Measurements from ENCODE around the gene FADS1.

FADS1 gene

DNA sequence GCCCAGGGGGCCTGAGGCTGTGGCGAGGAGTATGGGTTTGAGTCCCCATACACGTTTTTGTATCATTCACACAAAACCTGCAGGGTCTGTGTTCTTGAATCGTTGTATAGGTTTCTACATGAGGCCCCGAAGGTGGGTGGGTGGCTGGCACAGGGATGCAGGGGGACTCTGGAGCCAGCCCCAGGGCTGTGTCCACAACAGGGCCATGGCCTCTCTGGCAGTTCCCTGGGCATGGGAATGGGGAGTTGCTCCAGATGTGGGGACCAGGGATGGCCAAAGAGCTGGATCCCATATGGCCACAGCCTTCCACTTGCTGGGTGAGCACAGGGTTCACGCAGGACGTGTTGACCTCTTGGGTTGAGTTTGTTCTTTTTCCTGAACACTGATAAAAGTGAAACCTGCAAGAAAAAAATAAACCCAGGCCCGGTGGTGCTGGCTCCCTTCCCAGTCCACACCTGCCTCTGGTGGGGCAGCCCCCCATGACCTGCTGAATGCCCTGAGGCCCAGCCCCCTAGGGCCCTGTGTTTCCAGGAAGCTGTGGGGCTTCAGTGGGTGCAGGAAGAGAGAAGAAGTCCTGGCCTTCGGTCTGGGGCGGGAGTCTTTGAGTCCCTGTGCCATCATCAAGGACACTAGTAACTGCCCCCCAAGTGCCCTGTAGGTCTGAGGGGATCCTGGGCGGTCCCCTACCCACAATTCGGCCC lies 48.3 kb downstream of the FADS1 start:
- TF ChIP-seq, protein P1, sequence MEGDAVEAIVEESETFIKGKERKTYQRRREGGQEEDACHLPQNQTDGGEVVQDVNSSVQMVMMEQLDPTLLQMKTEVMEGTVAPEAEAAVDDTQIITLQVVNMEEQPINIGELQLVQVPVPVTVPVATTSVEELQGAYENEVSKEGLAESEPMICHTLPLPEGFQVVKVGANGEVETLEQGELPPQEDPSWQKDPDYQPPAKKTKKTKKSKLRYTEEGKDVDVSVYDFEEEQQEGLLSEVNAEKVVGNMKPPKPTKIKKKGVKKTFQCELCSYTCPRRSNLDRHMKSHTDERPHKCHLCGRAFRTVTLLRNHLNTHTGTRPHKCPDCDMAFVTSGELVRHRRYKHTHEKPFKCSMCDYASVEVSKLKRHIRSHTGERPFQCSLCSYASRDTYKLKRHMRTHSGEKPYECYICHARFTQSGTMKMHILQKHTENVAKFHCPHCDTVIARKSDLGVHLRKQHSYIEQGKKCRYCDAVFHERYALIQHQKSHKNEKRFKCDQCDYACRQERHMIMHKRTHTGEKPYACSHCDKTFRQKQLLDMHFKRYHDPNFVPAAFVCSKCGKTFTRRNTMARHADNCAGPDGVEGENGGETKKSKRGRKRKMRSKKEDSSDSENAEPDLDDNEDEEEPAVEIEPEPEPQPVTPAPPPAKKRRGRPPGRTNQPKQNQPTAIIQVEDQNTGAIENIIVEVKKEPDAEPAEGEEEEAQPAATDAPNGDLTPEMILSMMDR (IDR thresholded peaks at IDR 0.05; ENCODE audit: control insufficient read depth, insufficient read depth, low read depth, low read length, missing control alignments), result no peak
- DNase-seq (ENCODE audit: low read depth), result no peak

DNA sequence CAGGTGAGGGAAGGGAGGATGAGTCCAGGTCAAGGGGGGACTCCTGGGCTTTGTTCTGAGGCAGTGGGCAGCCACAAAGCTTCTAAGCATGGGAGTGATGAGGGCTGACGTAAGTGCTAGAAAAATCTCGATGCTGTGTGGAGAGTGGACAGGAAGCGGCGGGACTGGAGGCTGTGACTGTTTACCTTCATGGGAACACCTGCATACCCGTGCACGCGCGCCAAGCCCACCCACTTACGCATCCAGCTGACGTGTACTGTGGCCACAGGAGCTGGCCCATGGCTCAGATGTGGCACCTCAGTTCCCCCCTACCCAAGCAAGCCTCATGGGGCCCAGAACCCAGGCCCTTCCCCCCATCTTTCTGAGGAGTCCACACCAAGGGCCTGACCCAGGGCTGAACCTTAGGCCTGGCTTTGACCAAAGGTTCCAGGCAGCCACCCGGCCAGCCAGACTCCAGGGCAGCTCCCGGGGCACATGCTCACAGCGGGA lies 50.4 kb downstream of the FADS1 start:
- TF ChIP-seq, protein P1 (IDR thresholded peaks at IDR 0.05; ENCODE audit: control insufficient read depth, insufficient read depth, low read depth, low read length, missing control alignments), result no peak
- no peak overlapping the region for H3K4me3 ChIP-seq (ENCODE audit: control insufficient read depth, low read depth, low read length)
- no peak for DNase-seq (ENCODE audit: low read depth)

More for the DNA sequence above, 48.3 kb downstream of the FADS1 start:
- no peak overlapping the region for H3K4me3 ChIP-seq (ENCODE audit: control insufficient read depth, low read depth, low read length)

GRCh38 chr11:61765550-61766253 lies 51.1 kb downstream of the FADS1 start:
- H3K4me3 ChIP-seq (ENCODE audit: control insufficient read depth, low read depth, low read length), result no peak overlapping the region
- TF ChIP-seq, protein P1 (IDR thresholded peaks at IDR 0.05; ENCODE audit: control insufficient read depth, insufficient read depth, low read depth, low read length, missing control alignments), result no peak
- no peak for DNase-seq (ENCODE audit: low read depth)

GRCh38 chr11:61764606-61765260 lies 52.1 kb downstream of the FADS1 start:
- no peak for DNase-seq (ENCODE audit: low read depth)
- TF ChIP-seq, protein P1 (IDR thresholded peaks at IDR 0.05; ENCODE audit: control insufficient read depth, insufficient read depth, low read depth, low read length, missing control alignments), result no peak
- H3K4me3 ChIP-seq (ENCODE audit: control insufficient read depth, low read depth, low read length), result no peak overlapping the region

- no peak overlapping the region for H3K4me3 ChIP-seq (ENCODE audit: control insufficient read depth, low read depth, low read length)
- TF ChIP-seq, protein P1 (IDR thresholded peaks at IDR 0.05; ENCODE audit: control insufficient read depth, insufficient read depth, low read depth, low read length, missing control alignments), result no peak
- no peak for DNase-seq (ENCODE audit: low read depth)
Measured at GRCh38 chr11:61763930-61764605, 52.7 kb downstream of the FADS1 start.

DNA sequence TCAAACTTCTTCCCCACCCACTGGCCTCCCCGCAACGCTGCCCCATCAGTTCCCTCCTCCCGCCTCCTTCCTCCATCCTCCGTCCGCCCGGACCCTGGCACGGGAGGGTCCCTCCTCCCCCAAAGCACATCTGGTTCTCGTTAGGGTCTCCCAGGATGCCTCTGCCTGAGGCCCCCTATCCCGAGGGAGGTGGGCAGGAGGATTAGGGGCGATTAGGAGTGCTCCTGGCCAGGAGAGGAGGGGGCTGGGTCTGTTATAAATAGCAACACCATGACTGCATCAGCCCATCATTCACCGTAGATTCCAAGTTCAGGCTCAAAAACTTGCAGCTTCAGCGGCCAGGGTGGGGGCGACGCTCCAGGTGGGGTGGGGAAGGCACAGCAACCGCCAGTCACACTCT lies 54.0 kb downstream of the FADS1 start:
- TF ChIP-seq, protein P1 (IDR thresholded peaks at IDR 0.05; ENCODE audit: control insufficient read depth, insufficient read depth, low read depth, low read length, missing control alignments), result no peak
- DNase-seq (ENCODE audit: low read depth), result no peak
- no peak overlapping the region for H3K4me3 ChIP-seq (ENCODE audit: control insufficient read depth, low read depth, low read length)
